H9 (cell line): ENCODE results near the gene PCDHGC5. TPM values are rescaled to one million over a fixed set of nuclear protein-coding genes. Genes with fewer than 3 reads are reported as not detected.

ENCODE experiments used
- DNase-seq: peaks from one replicate; pipeline ENCODE4 v3.0.0-alpha.2; 2017
- H2AFZ ChIP-seq: one replicate; pipeline ENCODE4 v1.6.1; 2013; ENCODE audit warnings: mild to moderate bottlenecking, low read length, control low read depth, moderate library complexity
- H2AK5ac ChIP-seq: 2 replicates; pipeline ENCODE4 v1.6.1; 2013; ENCODE audit warnings: low read length, control low read depth, mixed read lengths; ENCODE audit not compliant: insufficient read length
- H2BK120ac ChIP-seq: one replicate; pipeline ENCODE4 v1.6.1; 2013; ENCODE audit warnings: low read depth, mild to moderate bottlenecking, low read length, control low read depth, inconsistent platforms; ENCODE audit not compliant: poor library complexity, severe bottlenecking
- H2BK12ac ChIP-seq: 2 replicates; pipeline ENCODE4 v1.6.1; 2013; ENCODE audit warnings: low read length, control low read depth, mixed read lengths, low read depth; ENCODE audit not compliant: insufficient read length
- H2BK15ac ChIP-seq: 2 replicates; pipeline ENCODE4 v1.6.1; 2013; ENCODE audit warnings: low read depth, low read length, control low read depth
- H2BK20ac ChIP-seq: one replicate; pipeline ENCODE4 v1.6.1; 2013; ENCODE audit warnings: low read depth, mild to moderate bottlenecking, low read length, control low read depth, inconsistent platforms; ENCODE audit not compliant: poor library complexity, severe bottlenecking
- H2BK5ac ChIP-seq: 2 replicates; pipeline ENCODE4 v1.6.1; 2013; ENCODE audit warnings: low read length, control low read depth, mixed read lengths; ENCODE audit not compliant: insufficient read length
- H3K14ac ChIP-seq: 2 replicates; pipeline ENCODE4 v1.6.1; 2013; ENCODE audit warnings: low read length, control low read depth; ENCODE audit not compliant: insufficient read depth
- H3K18ac ChIP-seq: 2 replicates; pipeline ENCODE4 v1.6.1; 2013; ENCODE audit warnings: low read depth, mild to moderate bottlenecking, mixed read lengths, low read length, control low read depth; ENCODE audit not compliant: insufficient read length
- H3K23ac ChIP-seq: 2 replicates; pipeline ENCODE4 v1.6.1; 2013; ENCODE audit warnings: low read length, control low read depth, mixed read lengths, low read depth; ENCODE audit not compliant: insufficient read length
- H3K23me2 ChIP-seq: 2 replicates; pipeline ENCODE4 v1.6.1; 2013; ENCODE audit warnings: low read depth, mild to moderate bottlenecking, mixed read lengths, low read length, control low read depth; ENCODE audit not compliant: insufficient read length, poor library complexity, severe bottlenecking
- H3K27ac ChIP-seq: 2 replicates; pipeline ENCODE4 v1.5.1; 2013; ENCODE audit warnings: low read length, control low read depth, mixed read lengths, low read depth; ENCODE audit not compliant: insufficient read length
- H3K27me3 ChIP-seq: 2 replicates; pipeline ENCODE4 v1.6.1; 2013; ENCODE audit warnings: low read length, control low read depth, inconsistent platforms; ENCODE audit not compliant: insufficient read depth
- H3K4ac ChIP-seq: 2 replicates; pipeline ENCODE4 v1.6.1; 2013; ENCODE audit warnings: low read depth, mild to moderate bottlenecking, control low read depth, inconsistent platforms, low read length, moderate library complexity
- H3K4me1 ChIP-seq: 2 replicates; pipeline ENCODE4 v1.6.1; 2013; ENCODE audit warnings: low read length, control low read depth, inconsistent platforms; ENCODE audit not compliant: insufficient read depth
- H3K4me2 ChIP-seq: 2 replicates; pipeline ENCODE4 v1.6.1; 2013; ENCODE audit warnings: low read length, control low read depth, mixed read lengths; ENCODE audit not compliant: insufficient read length, insufficient read depth
- H3K56ac ChIP-seq: 2 replicates; pipeline ENCODE4 v1.6.1; 2013; ENCODE audit warnings: low read depth, mild to moderate bottlenecking, mixed read lengths, low read length, control low read depth; ENCODE audit not compliant: insufficient read length
- H3K79me1 ChIP-seq: 2 replicates; pipeline ENCODE4 v1.6.1; 2013; ENCODE audit warnings: low read depth, mild to moderate bottlenecking, moderate library complexity, low read length, control low read depth, inconsistent platforms; ENCODE audit not compliant: insufficient read depth, poor library complexity, severe bottlenecking
- H3K79me2 ChIP-seq: 2 replicates; pipeline ENCODE4 v1.6.1; 2013; ENCODE audit warnings: low read length, control low read depth, inconsistent platforms; ENCODE audit not compliant: insufficient read depth
- H3K9ac ChIP-seq: 2 replicates; pipeline ENCODE4 v1.6.1; 2013; ENCODE audit warnings: low read length, control low read depth, mixed read lengths; ENCODE audit not compliant: insufficient read length; ENCODE audit errors: extremely low read depth
- H3K9me3 ChIP-seq: one replicate; pipeline ENCODE4 v1.6.1; 2013; ENCODE audit warnings: low read depth, low read length, inconsistent platforms; ENCODE audit not compliant: control insufficient read depth
- H3T11ph ChIP-seq: one replicate; pipeline ENCODE4 v1.6.1; 2013; ENCODE audit warnings: mild to moderate bottlenecking, low read length, control low read depth, inconsistent platforms
- H4K20me1 ChIP-seq: one replicate; pipeline ENCODE4 v1.6.1; 2013; ENCODE audit not compliant: control insufficient read depth, insufficient read length, insufficient read depth
- H4K5ac ChIP-seq: 2 replicates; pipeline ENCODE4 v1.6.1; 2013; ENCODE audit warnings: low read depth, mild to moderate bottlenecking, mixed read lengths, low read length, control low read depth; ENCODE audit not compliant: insufficient read length
- H4K8ac ChIP-seq: replicated peaks from 2 replicates; pipeline ENCODE4 v1.6.1; 2013; ENCODE audit warnings: low read length, control low read depth, mixed read lengths, low read depth; ENCODE audit not compliant: insufficient read length
- H4K91ac ChIP-seq: 2 replicates; pipeline ENCODE4 v1.6.1; 2013; ENCODE audit warnings: low read depth, mild to moderate bottlenecking, moderate library complexity, mixed read lengths, low read length, control low read depth; ENCODE audit not compliant: insufficient read length
- H3K27ac Mint-ChIP-seq, 3 experiments: 2 replicates in 2 of 3; 3 replicates in 1 of 3; pipeline ENCODE4 v1.8.0; 2020 to 2021; ENCODE audit warnings: mixed read lengths in 3 of 3, mild to moderate bottlenecking in 1 of 3, moderate library complexity in 1 of 3
- H3K27me3 Mint-ChIP-seq: 2 replicates; pipeline ENCODE4 v1.8.0; 2021; ENCODE audit warnings: low read depth, mild to moderate bottlenecking, moderate library complexity, mixed read lengths
- H3K36me3 Mint-ChIP-seq, 3 experiments: 2 replicates in 2 of 3; 3 replicates in 1 of 3; pipeline ENCODE4 v1.8.0; 2020 to 2021; ENCODE audit warnings: low read depth in 3 of 3, mixed read lengths in 3 of 3; ENCODE audit not compliant: insufficient read depth in 1 of 3
- H3K4me1 Mint-ChIP-seq, 2 experiments: 2 replicates each; pipeline ENCODE4 v1.8.0; 2020; ENCODE audit warnings: mixed read lengths in 2 of 2
- H3K4me3 Mint-ChIP-seq, 2 experiments: 2 replicates in 1 of 2; 3 replicates in 1 of 2; pipeline ENCODE4 v1.8.0; 2020 to 2021; ENCODE audit warnings: mild to moderate bottlenecking in 2 of 2, mixed read lengths in 2 of 2, moderate library complexity in 1 of 2
- H3K9me3 Mint-ChIP-seq, 2 experiments: 2 replicates in 1 of 2; 3 replicates in 1 of 2; pipeline ENCODE4 v1.8.0; 2020; ENCODE audit warnings: mild to moderate bottlenecking in 2 of 2, mixed read lengths in 2 of 2, moderate library complexity in 1 of 2
- CTCF ChIP-seq: fragments of 200-600 bp; sonication (generic); conservative IDR thresholded peaks from 3 replicates; pipeline ENCODE4 v1.8.0; 2021; ENCODE audit warnings: antibody characterized with exemption, mild to moderate bottlenecking
- WGBS: extraction: QIAGEN DNeasy Blood & Tissue Kit; methylation state at CpG from one replicate; pipeline ENCODE4 v1.1.7; 2013; ENCODE audit warnings: missing lambda C conversion rate, low lambda C conversion rate, mixed read lengths; ENCODE audit not compliant: insufficient read length; ENCODE audit errors: extremely low coverage; 5-methylcytosine and 5-hydroxymethylcytosine counted together
- total RNA-seq: library from RNA; stranded (reverse); gene quantifications from 2 replicates; pipeline ENCODE4 v1.2.1, GENCODE V29; 2021

PCDHGC5 gene
- total RNA-seq, 1 experiment from 2014 or later, result 0.66 TPM

- no peak overlapping the region for H4K5ac ChIP-seq
- peaks cover 2% of the 10 kb centered on the region for H3K79me1 ChIP-seq
- no peak overlapping the region for H2BK5ac ChIP-seq
- H3K23ac ChIP-seq, result no peak overlapping the region
- no peak for DNase-seq
- no peaks in the 10 kb centered on the region for H3K79me2 ChIP-seq
- H3K27ac ChIP-seq, result no peak overlapping the region
- H2BK15ac ChIP-seq, result no peak overlapping the region
- no peaks in the 10 kb centered on the region for H3K27me3 ChIP-seq
- H3K9me3 ChIP-seq, result no peaks in the 10 kb centered on the region
- no peak overlapping the region for H3K56ac ChIP-seq
- no peak overlapping the region for H2AK5ac ChIP-seq
- no peak overlapping the region for H3K9ac ChIP-seq
- H4K20me1 ChIP-seq, result no peaks in the 10 kb centered on the region
- H4K91ac ChIP-seq, result no peak overlapping the region
- no CpG with 5 or more reads among the region's 11 CpGs for WGBS
- H3K4me1 ChIP-seq, result no peaks in the 10 kb centered on the region; the same call in none of the 2 replicates
- no peaks in the 10 kb centered on the region for H3K9me3 Mint-ChIP-seq
- no peak overlapping the region for H2BK120ac ChIP-seq
- no peak overlapping the region for H2BK20ac ChIP-seq
- H3K23me2 ChIP-seq, result no peaks in the 10 kb centered on the region
- peaks cover 24 to 41% (median 41%) of the 10 kb centered on the region in 3 experiments; a peak in 6 of 7 replicates for H3K36me3 Mint-ChIP-seq
- H3K14ac ChIP-seq, result no peak overlapping the region
- no peak overlapping the region for H4K8ac ChIP-seq
- no peak overlapping the region for H3K4me2 ChIP-seq
- H2AFZ ChIP-seq, result no peak overlapping the region
- H3K4me3 Mint-ChIP-seq, result no peak overlapping the region
- no peak overlapping the region for H3K27ac Mint-ChIP-seq
- no peaks in the 10 kb centered on the region; the same call in 1 of the 2 replicates for H3K27me3 Mint-ChIP-seq
- H3T11ph ChIP-seq, result no peak overlapping the region
- peaks cover 16 to 20% of the 10 kb centered on the region in 2 experiments for H3K4me1 Mint-ChIP-seq
- H3K18ac ChIP-seq, result no peak overlapping the region
- no peak overlapping the region for H3K4ac ChIP-seq
- TF ChIP-seq CTCF, result no peak
- no peak overlapping the region for H2BK12ac ChIP-seq
Observed at GRCh38 chr5:141528291-141528984, 39.6 kb downstream of the PCDHGC5 start.
